ENCODE results near the gene SLC35D1.
"Not testable (repeated sequence)": the region's sequence is repeated elsewhere in the genome, so short reads cannot be mapped to it uniquely, and the experiment has no call there.

SLC35D1 gene

DNA sequence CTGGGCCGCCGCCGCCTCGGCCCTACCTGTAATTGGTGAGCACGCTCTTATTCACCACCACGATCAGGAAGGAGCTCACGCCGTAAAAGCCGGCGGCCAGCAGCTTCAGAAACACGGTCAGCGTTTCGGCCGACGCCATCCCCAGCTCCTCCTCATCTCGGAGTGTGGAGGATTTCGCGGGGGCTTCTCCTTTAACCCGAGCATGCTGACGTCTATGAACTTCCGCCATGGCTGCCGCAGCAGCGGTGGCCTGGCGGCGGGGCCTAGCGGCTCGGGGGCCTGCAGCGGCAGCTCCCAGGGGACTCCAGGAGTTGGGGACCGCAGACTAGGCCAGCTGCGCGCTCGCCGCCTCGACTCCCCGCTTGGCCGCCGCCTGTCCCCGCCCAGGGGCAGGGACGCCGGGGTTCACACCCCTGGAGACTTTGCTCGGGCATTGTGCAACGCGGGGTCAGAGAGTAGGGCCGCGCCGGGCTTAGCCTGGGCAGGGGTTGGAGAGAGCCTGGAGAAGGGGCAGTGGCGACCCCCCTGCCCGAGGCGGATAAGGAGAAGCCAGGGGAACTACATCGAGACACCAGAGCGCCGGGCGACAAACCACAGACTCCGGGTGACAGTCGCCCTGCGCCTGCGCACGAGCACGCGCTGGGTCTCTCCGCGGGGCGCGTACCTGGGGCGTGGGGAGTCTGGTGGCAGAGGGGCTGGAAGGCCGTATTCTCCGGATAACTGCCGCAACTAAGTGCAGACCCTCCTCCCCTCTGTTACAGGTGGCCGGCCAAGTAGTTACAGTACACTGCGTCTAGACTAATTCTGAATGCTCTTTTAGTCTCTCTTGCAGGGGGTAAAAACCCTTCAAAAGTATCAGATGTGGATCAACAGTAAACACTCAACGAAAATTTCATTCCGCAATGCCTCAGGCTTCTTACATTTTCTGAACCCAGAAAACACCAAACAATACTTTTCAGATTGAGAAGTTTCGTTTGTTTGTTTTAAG lies at the start of gene SLC35D1:
SLC35D1 (minus strand) TSS at position 364 of the 988 bp plus-strand sequence; CDS start at position 229, 135 bp downstream.
- DNase-seq (ENCODE audit: low read depth): peak; percentile 65

DNA sequence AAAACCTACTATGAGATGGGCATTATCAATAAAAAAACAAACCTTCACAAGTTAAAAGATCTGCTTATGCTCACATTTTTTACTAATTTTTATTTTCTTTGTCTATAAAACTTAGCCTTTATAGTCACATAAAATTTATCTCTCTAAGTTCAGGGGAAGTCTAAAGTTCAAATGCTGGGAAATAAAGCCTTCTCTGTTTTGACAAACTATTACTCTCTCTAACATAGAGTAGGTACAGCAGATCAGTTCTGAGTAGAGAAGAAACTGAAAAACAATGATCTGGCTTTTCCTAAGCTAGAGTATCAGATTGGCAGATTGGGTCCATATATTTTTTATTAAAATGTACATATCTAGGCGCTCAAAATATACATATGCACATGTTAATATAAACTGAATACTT lies 49.6 kb upstream of the SLC35D1 start:
- DNase-seq (ENCODE audit: low read depth): no peak

- DNase-seq (ENCODE audit: low read depth): no peak
These were observed 46.9 kb upstream of the SLC35D1 start for GRCh38 chr1:67100833-67101232.

GRCh38 chr1:67097305-67097704 lies 43.4 kb upstream of the SLC35D1 start:
- no peak for DNase-seq (ENCODE audit: low read depth)

- DNase-seq (ENCODE audit: low read depth): no peak
These were observed 40.2 kb upstream of the SLC35D1 start for GRCh38 chr1:67094191-67094590.

- no peak for DNase-seq (ENCODE audit: low read depth)
These were observed 35.8 kb upstream of the SLC35D1 start for GRCh38 chr1:67089685-67090208.

DNA sequence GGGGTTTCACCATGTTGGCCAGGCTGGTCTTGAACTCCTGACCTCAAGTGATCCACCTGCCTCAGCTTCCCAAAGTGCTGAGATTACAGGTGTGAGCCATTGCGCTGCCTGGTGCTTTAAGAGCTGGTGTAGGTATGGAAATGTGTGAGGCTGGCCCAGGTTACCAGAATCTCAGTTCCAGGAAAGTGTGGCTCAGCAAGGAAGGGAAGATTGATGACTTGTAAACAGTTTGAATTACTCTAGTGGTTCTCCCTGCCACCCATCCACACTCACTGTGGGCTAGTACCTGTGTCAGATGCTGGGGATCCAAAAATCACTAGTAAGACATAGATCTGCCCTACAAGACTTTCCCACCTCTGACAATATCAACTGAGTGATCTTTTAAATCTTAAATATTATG lies 34.5 kb upstream of the SLC35D1 start:
- no peak for DNase-seq (ENCODE audit: low read depth)

- no peak for DNase-seq (ENCODE audit: low read depth)
These were observed 31.4 kb upstream of the SLC35D1 start for GRCh38 chr1:67085326-67085725.

GRCh38 chr1:67084765-67085318 lies 30.9 kb upstream of the SLC35D1 start:
- DNase-seq (ENCODE audit: low read depth): no peak

- DNase-seq (ENCODE audit: low read depth): no peak
These were observed 24.3 kb upstream of the SLC35D1 start for GRCh38 chr1:67078291-67078690.

GRCh38 chr1:67077593-67077992 lies 23.6 kb upstream of the SLC35D1 start:
- DNase-seq (ENCODE audit: low read depth): no peak

- DNase-seq (ENCODE audit: low read depth): no peak
These were observed 18.8 kb upstream of the SLC35D1 start for GRCh38 chr1:67072749-67073148.

DNA sequence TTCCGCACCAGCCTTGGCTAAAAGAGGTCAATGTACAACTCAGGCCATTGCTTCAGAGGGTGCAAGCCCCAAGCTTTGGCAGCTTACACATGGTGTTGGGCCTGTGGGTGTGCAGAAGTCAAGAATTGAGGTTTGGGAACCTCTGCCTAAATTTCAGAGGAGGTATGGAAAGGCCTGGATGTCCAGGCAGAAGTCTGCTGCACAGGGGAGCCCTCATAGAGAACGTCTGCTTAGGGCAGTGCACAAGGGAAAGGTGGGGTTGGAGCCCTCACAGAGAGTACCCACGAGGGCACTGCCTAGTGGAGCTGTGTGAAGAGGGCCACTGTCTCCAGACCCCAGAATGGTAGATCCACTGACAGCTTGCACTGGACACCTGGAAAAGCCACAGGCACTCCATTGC lies 13.7 kb upstream of the SLC35D1 start:
- not testable (repeated sequence) for DNase-seq (ENCODE audit: low read depth)

DNA sequence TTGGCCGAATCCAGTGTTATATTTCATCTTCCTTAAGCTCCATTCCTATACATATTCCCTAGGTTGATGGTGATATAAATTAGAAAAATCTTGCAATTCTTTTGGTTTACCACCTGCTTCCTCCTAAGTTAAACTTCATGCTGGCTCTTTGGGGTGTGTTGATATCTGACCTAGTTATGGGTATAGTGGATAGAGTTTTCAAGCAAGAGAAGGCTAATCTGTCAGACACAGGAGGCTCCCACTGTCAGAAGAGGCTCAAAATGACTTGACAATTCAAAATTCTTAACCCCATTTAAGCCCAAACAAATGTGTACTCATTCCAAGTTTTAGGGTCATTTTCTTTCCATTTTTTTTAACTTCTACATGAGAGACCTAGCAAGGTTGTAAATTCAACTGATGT lies 8.5 kb upstream of the SLC35D1 start:
- no peak for DNase-seq (ENCODE audit: low read depth)

GRCh38 chr1:67061266-67061665 lies 7.3 kb upstream of the SLC35D1 start:
- no peak for DNase-seq (ENCODE audit: low read depth)

GRCh38 chr1:67060811-67061218 lies 6.9 kb upstream of the SLC35D1 start:
- no peak for DNase-seq (ENCODE audit: low read depth)

DNA sequence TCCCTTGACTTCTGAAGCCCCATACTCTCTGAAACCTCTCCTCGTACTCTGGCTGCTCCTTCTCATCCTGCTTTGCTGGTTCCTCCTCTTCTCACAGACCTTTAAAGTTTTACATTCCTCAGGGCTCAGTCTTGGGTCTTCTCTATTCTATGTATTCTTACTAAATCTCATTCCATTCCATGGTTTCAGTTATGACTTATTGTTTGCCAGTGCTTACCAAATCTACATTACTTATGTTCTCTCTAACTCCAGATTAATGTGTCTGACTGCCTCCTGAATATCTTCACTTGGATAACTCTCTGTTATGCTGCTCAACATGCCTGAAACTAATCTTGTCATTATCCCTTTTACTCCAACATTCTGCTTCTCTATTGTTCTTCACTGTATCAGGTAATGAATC lies 5.4 kb upstream of the SLC35D1 start:
- no peak for DNase-seq (ENCODE audit: low read depth)

DNA sequence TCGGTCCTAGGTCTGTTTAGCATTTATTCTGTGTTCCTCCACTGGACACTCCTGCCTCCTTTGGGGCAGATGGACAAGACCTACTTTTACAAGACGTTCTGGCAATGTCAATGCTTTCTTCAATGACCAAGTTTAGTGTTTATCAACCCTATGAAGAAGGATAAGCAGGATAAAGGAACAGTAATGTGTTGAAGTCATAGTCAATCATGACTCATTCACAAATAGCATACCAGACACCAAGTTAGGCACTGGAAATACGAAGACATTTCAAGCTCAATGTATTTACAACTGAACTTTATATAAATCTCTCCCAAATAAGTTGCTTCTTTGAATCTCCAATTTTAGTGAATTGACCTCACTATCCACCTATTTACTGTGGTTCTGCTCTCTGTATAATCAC lies 4.8 kb upstream of the SLC35D1 start:
- DNase-seq (ENCODE audit: low read depth): no peak

DNA sequence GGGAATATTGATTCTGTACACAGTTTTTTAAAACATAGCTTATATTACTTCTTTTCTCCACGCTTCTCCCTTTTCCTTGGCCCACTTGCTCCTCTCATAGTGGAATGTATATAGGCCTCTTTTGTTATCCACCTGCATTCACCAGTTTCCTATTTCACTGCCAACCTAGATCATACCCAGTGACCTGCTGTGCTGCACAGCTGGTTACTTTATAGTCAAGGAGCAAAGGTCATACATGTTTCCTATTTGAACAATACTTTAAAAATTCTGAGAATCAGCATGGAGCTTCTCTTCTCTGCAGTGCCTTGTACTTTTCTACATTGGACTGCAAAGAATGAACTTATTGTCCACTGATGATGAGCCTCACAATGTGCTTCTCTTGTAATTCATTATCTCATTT lies 4.3 kb upstream of the SLC35D1 start:
- DNase-seq (ENCODE audit: low read depth): no peak

DNA sequence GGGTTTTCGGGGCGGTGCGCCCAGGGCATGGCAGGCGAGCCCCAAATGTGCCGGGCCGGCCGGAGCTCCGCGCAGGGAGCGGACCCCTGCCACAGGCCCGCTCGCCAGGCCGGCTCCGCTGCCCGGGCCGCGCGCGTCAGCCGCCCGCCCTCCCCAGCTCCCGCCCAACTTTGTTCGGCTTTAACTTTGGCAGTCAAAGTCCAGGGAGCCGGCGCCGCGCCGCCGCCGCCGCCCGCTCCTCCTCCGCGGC lies 488 bp downstream of the SLC35D1 start:
- peak; percentile 13 for DNase-seq (ENCODE audit: low read depth)

DNA sequence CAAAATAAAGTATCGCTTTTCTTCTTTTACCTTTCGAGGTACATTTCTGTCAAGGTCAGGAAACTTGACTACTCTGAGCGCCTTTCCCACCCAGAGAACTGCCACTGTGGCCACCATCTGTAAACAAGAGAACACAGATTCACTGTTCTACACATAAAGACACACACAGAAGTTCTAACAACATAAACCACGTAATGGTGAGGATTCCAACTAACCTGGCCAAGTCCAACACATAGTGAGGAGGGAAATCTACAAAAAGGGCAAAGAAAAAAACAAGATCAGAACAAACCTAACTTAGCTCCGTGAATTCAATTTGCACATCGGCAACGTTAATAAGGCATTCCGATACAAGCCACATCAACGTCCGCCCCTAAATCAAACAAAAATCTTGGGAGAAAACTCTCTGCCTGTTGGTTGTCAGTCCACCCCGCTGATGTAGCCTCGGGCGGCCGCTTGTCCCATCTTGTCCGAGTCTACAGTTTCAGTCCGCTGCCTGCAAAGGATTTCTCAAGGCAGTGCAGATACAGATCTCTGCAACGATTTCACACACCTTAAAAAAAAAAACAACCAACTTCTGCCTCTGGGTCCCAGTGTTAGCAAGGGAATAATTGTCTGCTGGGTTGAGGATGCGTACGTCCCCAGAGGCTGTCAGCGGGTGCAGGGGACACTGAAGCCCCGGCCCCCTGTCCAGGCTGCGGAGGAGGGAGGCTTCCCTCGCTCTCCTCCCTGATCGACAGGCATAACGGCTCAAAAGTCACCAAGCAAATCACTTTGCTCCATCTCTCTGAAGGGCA lies 1.0 kb downstream of the SLC35D1 start:
- no peak for DNase-seq (ENCODE audit: low read depth)

DNA sequence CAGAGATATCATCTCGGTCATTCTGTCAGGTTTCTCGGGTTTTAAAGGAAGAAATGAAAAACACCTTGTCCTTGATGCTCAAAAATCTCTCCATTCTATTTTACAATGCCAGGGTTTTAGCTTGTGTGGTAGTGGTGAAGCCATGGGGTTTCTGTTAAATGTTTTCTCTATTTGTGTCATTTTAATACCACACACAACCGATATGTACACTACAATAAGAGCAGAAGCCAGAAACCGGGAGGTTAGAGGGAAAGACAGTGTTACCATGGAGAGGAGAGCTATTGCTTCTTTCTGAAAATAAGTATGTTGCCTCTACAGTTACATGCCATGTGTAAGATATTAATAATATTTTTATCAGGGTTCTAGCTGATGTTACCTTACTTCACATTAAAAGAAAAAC lies 2.8 kb downstream of the SLC35D1 start:
- DNase-seq (ENCODE audit: low read depth): no peak
